Esophagus muscularis mucosa (tissue), 4 donors: ENCODE results near the gene SPDYE2. TPM values are rescaled to one million over a fixed set of nuclear protein-coding genes. Genes with fewer than 3 reads are reported as not detected.
"Not testable (repeated sequence)": the region's sequence is repeated elsewhere in the genome, so short reads cannot be mapped to it uniquely, and the experiment has no call there.

Source experiments
- DNase-seq: peaks from one replicate; pipeline ENCODE4 v3.0.0-alpha.2; 2017; ENCODE audit errors: extremely low spot score
- H3K27ac ChIP-seq, 4 donors: fragments of 200-600 bp; sonication (generic); replicated peaks in 1 of 4; 1 replicate in 3 of 4; 2 replicates in 1 of 4; pipeline ENCODE4 v1.5.1; 2016 to 2019; ENCODE audit warnings: mild to moderate bottlenecking in 1 of 4
- H3K27me3 ChIP-seq, 4 donors: fragments of 200-600 bp; sonication (generic); one replicate each; pipeline versions ENCODE4 v1.5.1 to v1.6.0; 2016 to 2019
- H3K36me3 ChIP-seq, 4 donors: fragments of 200-600 bp; sonication (generic); one replicate each; pipeline ENCODE4 v1.5.1; 2016 to 2019
- H3K4me1 ChIP-seq, 4 donors: fragments of 200-600 bp; sonication (generic); one replicate each; pipeline ENCODE4 v1.5.1; 2016 to 2019
- H3K4me3 ChIP-seq, 4 donors: fragments of 200-600 bp; sonication (generic); 1 replicate in 2 of 4; 2 replicates in 2 of 4; pipeline ENCODE4 v1.5.1; 2016 to 2019; ENCODE audit warnings: mild to moderate bottlenecking in 4 of 4, moderate library complexity in 1 of 4
- H3K9me3 ChIP-seq, 4 donors: fragments of 200-600 bp; sonication (generic); 1 replicate in 3 of 4; 2 replicates in 1 of 4; pipeline ENCODE4 v1.5.1; 2016 to 2019
- WGBS: methylation state at CpG from one replicate; pipeline ENCODE4 v1.1.5; 2018; 5-methylcytosine and 5-hydroxymethylcytosine counted together
- intact Hi-C: fragments of 100-400 bp; cut with DNase I; formaldehyde crosslinking; loops from one replicate; pipeline ENCODE4 v1.15.1; 2023
- total RNA-seq, 4 donors: library from RNA; depleted of rRNA; stranded (reverse); fragments of >200 nt; gene quantifications; one replicate each; pipeline versions ENCODE4 v1.1.0 to v1.2.1, GENCODE V29; 2016

The SPDYE2 gene
- total RNA-seq, 4 donors from 2014 or later, result not detected

GRCh38 chr7:102520797-102521196 lies 30.2 kb upstream of the SPDYE2 start:
- no CpG with 5 or more reads among the region's 5 CpGs for WGBS
- intact Hi-C loops, DNase-seq, H3K4me3 ChIP-seq, H3K27me3 ChIP-seq, H3K27ac ChIP-seq, H3K4me1 ChIP-seq, H3K36me3 ChIP-seq, H3K9me3 ChIP-seq: not testable (repeated sequence)

- no CpG with 5 or more reads among the region's 2 CpGs for WGBS
- DNase-seq, result not testable (repeated sequence)
Observed at GRCh38 chr7:102524803-102525202, 26.2 kb upstream of the SPDYE2 start.

DNA sequence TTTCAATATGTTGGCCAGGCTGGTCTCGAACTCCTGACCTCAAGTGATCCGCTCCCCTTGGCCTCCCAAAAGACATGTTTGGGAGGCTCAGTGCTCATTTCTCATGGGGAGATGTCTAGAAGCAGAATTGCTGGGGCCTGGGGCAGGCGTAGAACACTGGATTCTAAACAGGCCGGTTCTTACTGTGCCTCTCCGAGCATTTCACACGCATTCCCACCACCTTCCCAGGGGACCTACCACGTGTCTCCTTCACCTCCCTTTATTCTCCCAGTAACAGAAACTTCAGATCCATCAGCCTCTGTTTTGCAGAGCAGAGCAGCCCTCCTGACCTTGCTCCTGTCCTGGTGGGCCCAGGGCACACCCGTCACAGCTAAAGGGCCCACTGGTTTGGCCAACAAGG lies 23.8 kb upstream of the SPDYE2 start:
- DNase-seq, H3K4me1 ChIP-seq, intact Hi-C loops, H3K36me3 ChIP-seq, H3K9me3 ChIP-seq, H3K4me3 ChIP-seq, H3K27me3 ChIP-seq, H3K27ac ChIP-seq: not testable (repeated sequence)
- WGBS, result no CpG with 5 or more reads among the region's 8 CpGs

More at GRCh38 chr7:102524803-102525202, 26.2 kb upstream of the SPDYE2 start:
- H3K27ac ChIP-seq, H3K4me1 ChIP-seq, H3K27me3 ChIP-seq, intact Hi-C loops, H3K4me3 ChIP-seq, H3K9me3 ChIP-seq, H3K36me3 ChIP-seq: not testable (repeated sequence)

GRCh38 chr7:102527822-102528793 lies 22.9 kb upstream of the SPDYE2 start:
- H3K27ac ChIP-seq, H3K4me1 ChIP-seq, H3K4me3 ChIP-seq, H3K9me3 ChIP-seq, intact Hi-C loops, H3K36me3 ChIP-seq, DNase-seq, H3K27me3 ChIP-seq: not testable (repeated sequence)
- 94% methylated on average over 3 of the region's 13 CpGs for WGBS

DNA sequence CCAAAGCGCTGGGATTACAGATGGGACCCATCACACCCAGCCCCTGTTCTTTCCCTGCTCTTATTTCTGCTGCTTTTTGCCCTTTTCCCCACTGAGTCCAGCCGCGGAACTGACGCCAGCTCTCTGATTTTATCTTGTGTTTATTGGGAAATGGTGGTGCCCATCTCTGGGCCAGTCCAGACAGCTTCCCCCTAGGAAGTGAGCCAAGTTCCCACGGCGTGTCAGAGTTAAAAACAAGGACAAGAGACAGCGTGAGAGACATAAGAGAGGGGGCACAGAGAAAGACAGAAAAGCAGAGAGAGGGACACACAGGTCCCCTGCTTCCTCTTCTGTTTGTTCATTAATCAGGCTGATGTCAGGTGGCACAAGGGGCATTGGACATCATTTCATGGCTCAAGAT lies 19.4 kb upstream of the SPDYE2 start:
- H3K36me3 ChIP-seq, H3K4me3 ChIP-seq, H3K27me3 ChIP-seq, intact Hi-C loops, DNase-seq, H3K9me3 ChIP-seq, H3K27ac ChIP-seq, H3K4me1 ChIP-seq: not testable (repeated sequence)
- no CpG with 5 or more reads among the region's 7 CpGs for WGBS

GRCh38 chr7:102532127-102532526 lies 18.9 kb upstream of the SPDYE2 start:
- H3K27ac ChIP-seq, H3K4me1 ChIP-seq, H3K27me3 ChIP-seq, H3K9me3 ChIP-seq, intact Hi-C loops, H3K36me3 ChIP-seq, H3K4me3 ChIP-seq, DNase-seq: not testable (repeated sequence)
- WGBS, result 96% methylated on average over 2 of the region's 2 CpGs

- H3K36me3 ChIP-seq, H3K27me3 ChIP-seq, DNase-seq, H3K9me3 ChIP-seq, H3K27ac ChIP-seq, intact Hi-C loops, H3K4me3 ChIP-seq, H3K4me1 ChIP-seq: not testable (repeated sequence)
- WGBS, result 75% methylated on average over 1 of the region's 8 CpGs
Observed at GRCh38 chr7:102535062-102535615, 15.9 kb upstream of the SPDYE2 start.

- H3K36me3 ChIP-seq, H3K27me3 ChIP-seq, intact Hi-C loops, H3K27ac ChIP-seq, H3K4me1 ChIP-seq, H3K4me3 ChIP-seq, H3K9me3 ChIP-seq, DNase-seq: not testable (repeated sequence)
- WGBS, result 86% methylated on average over 5 of the region's 6 CpGs
Observed at GRCh38 chr7:102540604-102541003, 10.4 kb upstream of the SPDYE2 start.

DNA sequence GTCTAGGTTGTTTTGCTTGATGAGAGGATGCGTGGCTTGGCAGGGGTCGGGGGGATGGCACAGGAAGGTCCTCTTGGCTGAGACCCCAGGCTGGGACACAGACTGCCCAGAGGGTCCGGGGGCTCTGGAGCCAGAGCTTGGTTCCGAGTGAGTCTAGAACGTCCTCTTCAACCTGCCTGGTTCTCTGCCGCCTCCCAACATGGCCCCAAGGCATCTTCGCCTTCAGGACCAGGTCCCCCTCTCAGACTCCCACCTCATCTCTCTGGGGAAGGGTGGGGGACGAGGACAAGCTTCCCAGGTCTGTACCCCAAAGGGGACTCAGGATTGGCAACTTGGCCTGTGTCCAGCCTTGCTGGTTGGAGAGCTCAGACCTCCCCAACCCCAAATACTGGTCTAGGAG lies 8.9 kb upstream of the SPDYE2 start:
- DNase-seq, H3K36me3 ChIP-seq, H3K27ac ChIP-seq, H3K4me1 ChIP-seq, intact Hi-C loops, H3K9me3 ChIP-seq, H3K27me3 ChIP-seq, H3K4me3 ChIP-seq: not testable (repeated sequence)
- WGBS, result no CpG with 5 or more reads among the region's 8 CpGs

DNA sequence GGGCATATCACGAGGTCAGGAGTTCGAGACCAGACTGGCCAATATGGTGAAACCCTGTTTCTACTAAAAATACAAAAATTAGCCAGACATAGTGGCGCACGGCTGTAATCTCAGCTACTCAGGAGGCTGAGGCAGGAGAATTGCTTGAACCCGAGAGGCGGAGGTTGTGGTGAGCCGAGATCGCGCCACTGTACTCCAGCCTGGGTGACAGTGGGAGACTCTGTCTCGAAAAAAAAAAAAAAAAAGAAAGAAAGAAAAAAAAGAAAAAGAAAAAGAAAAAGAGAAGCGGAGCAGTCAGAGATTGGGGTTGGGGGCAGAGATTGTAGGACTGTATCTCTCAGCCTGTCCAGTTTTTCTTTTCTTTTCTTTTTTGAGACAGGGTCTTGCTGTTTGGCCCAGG lies 8.3 kb upstream of the SPDYE2 start:
- no CpG with 5 or more reads among the region's 11 CpGs for WGBS
- H3K36me3 ChIP-seq, intact Hi-C loops, H3K4me3 ChIP-seq, H3K9me3 ChIP-seq, H3K27me3 ChIP-seq, H3K27ac ChIP-seq, DNase-seq, H3K4me1 ChIP-seq: not testable (repeated sequence)

- H3K4me3 ChIP-seq, H3K4me1 ChIP-seq, H3K27me3 ChIP-seq, H3K27ac ChIP-seq, DNase-seq, intact Hi-C loops, H3K36me3 ChIP-seq, H3K9me3 ChIP-seq: not testable (repeated sequence)
- WGBS, result no CpG with 5 or more reads among the region's 8 CpGs
Observed at GRCh38 chr7:102543596-102543995, 7.4 kb upstream of the SPDYE2 start, which contains the start of gene UPK3BL2. Gene UPK3BL2, minus strand, starts transcription at chr7:102543696. Its CDS starts 60 bp downstream, at chr7:102543636.

DNA sequence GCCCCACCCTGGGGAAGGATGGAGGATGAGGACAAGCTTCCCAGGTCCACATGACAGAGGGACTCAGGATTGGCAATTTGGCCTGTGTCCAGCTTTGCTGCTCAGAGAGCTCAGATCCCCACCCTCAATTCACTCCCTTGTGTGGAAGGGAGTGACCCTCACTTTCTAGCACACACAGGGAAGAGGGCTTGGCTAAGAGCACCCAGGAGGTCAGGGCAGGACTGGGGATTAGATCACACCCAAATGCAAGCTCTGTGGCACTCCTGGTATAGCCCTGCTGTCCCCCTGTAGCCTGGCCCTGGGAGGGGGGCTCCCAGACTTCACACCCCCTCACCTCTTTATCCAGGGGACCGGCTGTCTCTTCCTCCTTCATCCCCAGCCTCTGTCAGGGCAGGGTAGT lies 6.7 kb upstream of the SPDYE2 start:
- H3K36me3 ChIP-seq, H3K4me1 ChIP-seq, intact Hi-C loops, H3K4me3 ChIP-seq, H3K27ac ChIP-seq, H3K27me3 ChIP-seq, H3K9me3 ChIP-seq, DNase-seq: not testable (repeated sequence)
- no CpG with 5 or more reads among the region's 1 CpG for WGBS

- H3K4me3 ChIP-seq, H3K27ac ChIP-seq, DNase-seq, H3K9me3 ChIP-seq, intact Hi-C loops, H3K4me1 ChIP-seq, H3K36me3 ChIP-seq, H3K27me3 ChIP-seq: not testable (repeated sequence)
- no CpG with 5 or more reads among the region's 12 CpGs for WGBS
Observed at GRCh38 chr7:102545288-102545687, 5.7 kb upstream of the SPDYE2 start.
